Renal cortical epithelial cell (primary cell): ENCODE measurements around the gene TTC38. TPM values are rescaled to one million over a fixed set of nuclear protein-coding genes. Genes with fewer than 3 reads are reported as not detected.
A peak's percentile ranks its signal among the peaks of the same experiment; 100 is the strongest.

Experiments used
- DNase-seq: peaks from one replicate; pipeline ENCODE4 v3.0.0-alpha.2; 2011; ENCODE audit warnings: low read depth
- total RNA-seq: library from RNA; depleted of rRNA; stranded (reverse); fragments of >200 nt; gene quantifications from 2 replicates; pipeline ENCODE4 v1.2.3, GENCODE V29; 2014

TTC38 gene
- total RNA-seq, 1 donor from 2014 or later = 31.8 TPM

DNA sequence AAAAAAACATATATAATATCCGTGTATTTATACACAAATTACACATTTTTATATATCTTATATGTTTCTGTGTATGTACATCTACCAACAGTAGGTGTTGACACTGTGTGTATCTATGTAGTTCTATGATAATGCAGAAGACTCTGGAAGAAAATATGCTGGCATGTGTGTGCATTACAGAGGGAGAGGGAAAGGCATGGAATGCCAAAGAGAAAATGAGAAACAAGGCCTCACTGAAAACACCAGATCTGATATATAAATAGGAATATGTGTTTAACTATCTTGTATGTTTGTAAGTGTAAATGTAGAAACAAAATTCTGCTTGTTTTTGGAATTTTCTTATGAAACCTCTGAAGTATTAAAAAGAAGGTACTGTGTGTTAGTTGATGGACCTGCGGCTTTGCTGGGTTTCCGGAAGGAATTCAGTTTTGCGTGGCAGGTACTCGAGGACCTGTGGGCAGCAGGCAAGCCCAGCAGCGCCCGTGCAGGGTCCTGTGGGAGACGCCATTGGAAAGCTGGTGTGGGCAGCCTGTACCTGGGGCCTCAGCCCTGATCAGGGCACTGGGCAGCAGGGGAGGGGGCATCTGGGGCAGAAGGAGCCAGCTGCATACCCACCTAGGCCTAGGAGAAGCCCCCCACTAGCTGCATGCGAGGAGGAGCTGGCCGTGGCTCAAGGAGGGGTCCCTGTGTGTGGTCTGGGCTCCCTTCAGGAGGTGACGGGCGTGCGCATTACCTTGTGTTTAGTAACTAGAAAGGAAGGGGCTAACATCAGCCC lies 60.1 kb downstream of the TTC38 start:
- DNase-seq = no peak

DNA sequence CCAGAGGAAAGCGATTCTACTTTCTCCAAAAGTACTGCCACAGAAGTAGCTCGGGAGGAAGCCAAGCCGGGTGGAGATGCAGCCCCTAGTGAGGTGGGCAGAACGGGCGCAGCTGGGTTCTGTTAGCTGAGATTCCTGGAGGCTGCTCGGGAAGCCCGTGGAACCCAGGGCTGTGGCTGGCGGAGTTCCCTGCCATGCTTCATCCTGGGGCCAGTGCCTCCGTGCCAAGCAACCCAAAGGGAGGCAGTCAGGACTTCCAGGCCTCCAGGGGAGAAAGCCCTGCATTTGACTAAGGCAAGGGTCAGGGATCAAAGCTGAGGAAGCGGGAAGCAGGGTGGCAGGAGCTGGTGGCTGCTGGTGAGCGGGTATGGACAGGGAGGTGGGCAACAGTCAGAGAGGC lies 61.0 kb downstream of the TTC38 start:
- no peak for DNase-seq

- DNase-seq = no peak
These were observed 61.8 kb downstream of the TTC38 start for GRCh38 chr22:46329616-46330015.

GRCh38 chr22:46330426-46330825 lies 62.6 kb downstream of the TTC38 start:
- DNase-seq = no peak

DNA sequence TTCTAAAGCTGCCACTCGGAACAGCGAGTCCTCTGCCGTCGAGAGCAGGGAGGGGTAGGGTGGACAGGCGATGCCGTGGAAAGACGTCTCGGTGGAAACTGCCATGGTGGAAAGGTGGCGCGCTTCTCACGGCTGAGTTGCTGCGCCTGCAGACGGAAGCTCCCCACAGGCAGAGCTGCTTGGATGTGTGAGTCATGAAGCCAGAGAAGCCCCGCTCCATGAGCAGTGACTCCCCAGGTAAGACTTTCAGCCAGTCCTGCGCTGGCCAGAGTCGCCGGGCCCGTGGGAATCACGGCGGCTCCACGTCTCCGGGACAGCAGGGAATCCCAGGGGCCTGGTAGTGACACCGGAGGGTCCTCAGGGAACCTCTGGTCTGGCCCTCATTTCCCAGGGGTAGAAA lies 63.7 kb downstream of the TTC38 start:
- DNase-seq = no peak

GRCh38 chr22:46335201-46336118 lies 67.7 kb downstream of the TTC38 start, which contains the start of gene TRMU:
TRMU (plus strand) TSS chr22:46335714; CDS start chr22:46335765, 51 bp downstream.
- peak; percentile 66 for DNase-seq

GRCh38 chr22:46336119-46337078 lies 68.6 kb downstream of the TTC38 start:
- DNase-seq = peak; percentile 12

- no peak for DNase-seq
These were observed 70.1 kb downstream of the TTC38 start for GRCh38 chr22:46337870-46338269.

GRCh38 chr22:46338636-46339035 lies 70.8 kb downstream of the TTC38 start:
- DNase-seq = no peak

DNA sequence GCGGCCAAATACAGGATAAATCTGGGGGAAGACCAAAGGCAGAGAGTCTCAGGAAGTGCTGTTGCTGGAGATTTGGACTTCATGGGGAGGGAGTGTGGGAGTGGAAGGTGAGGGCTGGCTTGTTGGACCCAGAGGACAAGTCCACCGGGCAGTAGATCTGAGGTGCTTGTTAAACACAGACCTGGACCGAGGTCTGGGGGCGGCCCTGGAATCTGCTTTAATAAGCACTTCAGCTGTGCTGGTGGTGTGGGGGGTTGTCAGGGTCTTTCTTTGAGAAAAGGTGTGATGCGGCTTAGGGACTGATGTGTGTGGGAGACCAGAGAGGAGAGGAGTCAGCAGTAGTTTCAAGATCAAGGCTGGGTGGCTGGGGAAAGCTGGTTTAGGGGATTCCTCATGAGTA lies 72.1 kb downstream of the TTC38 start:
- no peak for DNase-seq

DNA sequence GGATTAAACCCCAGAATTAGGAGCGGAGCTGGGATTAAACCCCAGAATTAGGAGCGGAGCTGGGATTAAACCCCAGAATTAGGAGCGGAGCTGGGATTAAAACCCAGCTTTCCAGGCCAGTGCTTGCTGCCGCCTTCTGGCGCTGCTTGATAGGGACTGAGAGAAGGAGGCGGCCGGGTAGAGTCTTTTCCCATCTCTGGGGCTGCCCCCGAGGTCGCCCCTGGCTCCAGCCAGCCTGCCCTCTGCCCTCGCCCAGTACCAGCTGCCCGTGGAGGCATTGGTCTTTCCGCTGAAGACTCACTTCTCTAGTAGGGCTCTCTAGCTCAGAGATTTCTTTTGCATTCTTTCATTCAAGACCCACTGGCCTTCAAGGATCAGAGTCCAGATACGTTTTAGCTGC lies 72.9 kb downstream of the TTC38 start:
- DNase-seq = no peak

Other genes starting within 250 kb of the TTC38 start
- 9.2 and 19.8 TPM in 2 replicates for gene PPARA, start 117.5 kb upstream of the TTC38 start, total RNA-seq
- 9.0 and 10.4 TPM in 2 replicates for gene CDPF1, start 17.7 kb upstream of the TTC38 start, total RNA-seq
- gene PKDREJ, start 4.7 kb upstream of the TTC38 start, total RNA-seq = not detected in 2 replicates
- 0.20 and 3.3 TPM in 2 replicates for gene GTSE1, start 28.9 kb downstream of the TTC38 start, total RNA-seq
- gene TRMU, start 67.7 kb downstream of the TTC38 start, total RNA-seq = 24.3 and 41.2 TPM in 2 replicates